Limb (tissue), 2 donors: Measurements from ENCODE around the gene BABAM1.

Source experiments
- DNase-seq, 2 donors: peaks; one replicate each; pipeline ENCODE4 v3.0.0-alpha.2; 2016; ENCODE audit errors: extremely low spot score in 2 of 2

BABAM1 gene

DNA sequence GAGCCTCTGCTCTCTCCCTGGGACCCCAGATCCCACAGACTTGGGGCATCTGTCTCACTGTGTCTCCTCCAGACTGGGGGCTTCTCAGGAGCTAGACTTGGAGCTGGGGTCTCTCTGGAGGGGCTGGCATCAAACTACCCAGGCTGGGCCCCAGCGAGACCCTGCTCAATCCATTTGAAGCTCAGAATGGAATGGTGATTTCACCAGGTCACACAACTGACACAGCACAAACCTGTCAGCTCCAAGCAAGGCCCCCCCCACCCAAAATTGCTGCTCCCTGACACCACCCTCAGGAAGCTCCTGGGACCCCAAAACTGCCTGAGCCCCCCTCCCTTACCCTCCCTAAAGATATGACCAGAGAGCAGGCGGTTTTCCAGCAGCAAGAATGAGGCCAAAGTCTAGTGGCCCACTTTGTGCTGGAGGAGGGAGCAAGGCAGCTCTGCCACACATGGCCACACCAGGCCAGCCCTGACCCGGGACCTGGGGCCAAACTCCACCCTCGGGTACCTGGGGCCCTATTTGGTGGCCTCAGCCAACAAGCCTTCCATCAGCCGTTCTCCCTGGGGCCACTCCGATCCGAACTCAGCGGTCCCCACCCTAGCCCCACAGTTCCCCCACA, 23.9 kb upstream of the BABAM1 start:
- DNase-seq: no peak

DNA sequence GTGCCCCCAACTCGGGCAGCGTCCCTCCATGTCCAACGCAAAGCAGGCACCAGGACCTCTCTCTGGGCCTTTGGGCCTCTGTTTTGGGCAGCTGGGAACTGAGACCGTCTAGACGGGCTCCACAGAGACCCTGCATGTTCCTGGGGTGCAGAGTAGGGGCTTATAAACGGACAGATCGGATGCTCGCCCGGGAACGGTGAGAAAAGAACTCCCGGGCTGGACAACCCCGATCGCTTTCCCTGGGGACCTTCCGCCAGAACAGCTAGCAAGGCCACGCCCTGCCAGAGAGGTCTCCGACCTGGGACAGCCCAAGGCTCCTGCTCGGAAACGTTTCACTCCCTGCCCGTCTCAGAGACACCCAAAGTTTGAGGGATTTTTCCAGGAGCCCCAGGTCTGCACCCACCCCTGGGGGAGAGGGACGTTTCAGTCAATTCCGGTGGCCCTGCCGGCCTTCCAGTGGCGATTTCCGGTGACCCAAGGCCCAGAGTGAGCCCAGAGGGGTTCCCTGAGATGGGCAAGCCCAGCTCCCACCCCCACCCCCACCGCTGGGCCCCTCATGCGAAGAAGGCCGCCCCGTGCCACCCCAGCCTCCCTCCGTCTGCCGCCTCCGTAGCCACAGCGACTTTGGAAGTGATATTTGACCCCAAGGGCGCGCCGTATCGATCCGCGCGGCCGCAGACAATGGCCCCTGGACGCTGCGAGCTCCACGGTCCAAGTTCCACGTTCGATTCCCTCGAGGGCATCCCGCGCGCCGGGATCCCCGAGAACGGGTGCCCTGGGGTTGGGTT, 23.2 kb upstream of the BABAM1 start:
- no peak for DNase-seq

DNA sequence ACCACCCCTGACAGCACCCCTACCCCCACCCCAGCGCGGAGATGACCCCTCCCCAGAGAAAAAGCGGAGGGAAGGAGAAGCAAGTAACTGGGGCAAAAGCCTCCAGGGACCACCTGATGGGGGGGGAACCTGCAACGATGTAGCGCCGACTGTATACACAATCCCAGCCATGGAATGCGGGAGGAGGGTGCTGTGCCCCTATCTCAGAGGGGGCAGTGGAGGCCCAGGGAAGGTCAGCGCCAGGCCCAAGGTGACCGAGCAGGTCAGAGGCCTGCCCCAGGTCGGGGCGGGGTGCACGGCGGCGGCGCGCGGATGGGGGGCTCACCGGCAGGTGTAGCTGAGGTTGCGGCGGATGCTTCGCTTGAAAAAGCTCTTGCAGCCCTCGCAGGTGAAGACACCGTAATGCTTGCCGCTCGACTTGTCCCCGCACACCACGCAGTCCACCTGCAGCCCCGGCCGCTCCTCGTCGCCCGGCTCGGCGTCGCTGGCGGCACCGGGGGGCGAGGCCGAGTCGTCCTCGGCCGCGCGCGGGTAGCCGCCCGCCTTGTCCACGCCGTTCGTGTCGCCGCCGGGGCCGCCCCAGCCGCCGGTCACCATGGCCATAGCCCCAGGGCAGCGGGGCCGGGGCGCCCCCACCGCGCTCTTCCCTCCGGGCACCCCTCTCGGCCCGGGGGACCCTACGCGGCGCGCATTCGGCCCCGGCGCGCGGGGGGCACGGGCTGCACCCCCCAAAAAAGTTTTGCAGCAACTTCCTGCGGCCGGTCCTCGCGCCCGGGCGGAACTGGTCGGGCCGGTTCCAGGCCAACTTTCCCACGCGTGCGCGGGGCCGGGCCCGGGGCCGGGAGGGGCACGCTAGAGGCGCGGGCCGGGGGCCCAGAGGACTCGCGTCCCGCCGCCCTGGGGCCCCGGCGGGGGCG, 22.4 kb upstream of the BABAM1 start:
- DNase-seq: peak in 1 of 2 donors; percentile 68

DNA sequence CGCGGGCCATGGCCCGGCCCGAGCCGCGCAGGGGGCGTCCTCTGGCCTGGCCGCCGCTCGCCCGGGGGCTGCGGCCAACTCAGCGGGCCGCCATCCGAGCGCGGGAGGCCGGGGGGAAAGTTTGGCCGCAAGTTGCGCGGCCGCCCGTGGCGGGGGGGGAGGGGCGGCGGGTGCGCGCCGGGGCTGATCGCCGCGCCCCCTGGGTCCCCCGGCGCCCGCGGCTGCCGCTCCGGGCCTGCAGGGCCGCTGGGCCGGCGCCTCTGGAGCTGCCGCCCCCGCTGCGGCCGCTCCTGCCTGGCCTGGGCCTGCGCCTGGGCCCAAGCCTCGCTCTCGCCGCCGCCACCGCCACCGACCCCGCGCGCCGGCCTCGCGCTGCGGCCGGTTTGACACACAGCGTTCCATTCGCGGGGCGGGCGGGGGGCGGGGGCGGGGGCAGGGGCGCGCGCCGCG, 21.7 kb upstream of the BABAM1 start, which contains the start of gene NR2F6:
TSS of gene NR2F6 (minus strand) at position 385 of the 450 bp plus-strand sequence. CDS start 699 bp downstream, outside the sequence.
- no peak for DNase-seq

DNA sequence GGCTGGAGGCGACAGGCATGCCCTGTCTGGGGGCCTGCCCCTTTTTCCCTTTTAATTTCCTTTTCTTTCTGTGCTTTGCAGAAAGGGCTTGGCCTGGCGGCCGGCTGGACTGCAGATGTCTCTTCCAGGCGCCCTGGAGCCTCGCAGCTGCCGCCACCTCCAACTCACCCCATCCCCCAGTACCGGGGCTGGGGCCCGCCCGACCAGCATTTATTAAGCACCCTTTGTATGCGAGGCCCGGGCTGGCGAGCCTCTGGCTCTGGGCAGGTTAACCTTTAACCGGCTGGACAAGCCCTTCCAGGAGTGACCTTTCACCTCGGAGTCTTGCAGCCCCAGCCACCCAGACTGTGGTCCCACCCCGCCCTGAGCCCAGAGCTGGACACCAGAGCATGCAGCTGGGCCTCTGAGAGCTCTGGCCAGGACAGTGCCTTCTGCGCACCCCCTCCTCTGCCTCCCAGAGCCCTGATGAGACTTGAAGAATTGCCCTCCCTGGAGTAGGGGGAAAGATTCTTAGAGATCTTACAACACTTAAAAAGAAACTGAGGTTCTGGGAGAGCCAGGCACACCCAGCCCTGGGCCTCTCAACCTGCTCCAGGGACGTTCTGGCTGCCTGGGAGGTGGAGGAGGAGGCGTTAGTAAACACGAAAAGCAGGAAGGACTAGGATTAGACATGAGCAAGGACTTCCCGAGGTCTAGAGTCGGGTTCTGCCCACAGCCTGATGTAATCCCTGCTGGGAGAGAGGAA, 20.4 kb upstream of the BABAM1 start:
- peak in 1 of 2 donors; percentile 52 for DNase-seq

DNA sequence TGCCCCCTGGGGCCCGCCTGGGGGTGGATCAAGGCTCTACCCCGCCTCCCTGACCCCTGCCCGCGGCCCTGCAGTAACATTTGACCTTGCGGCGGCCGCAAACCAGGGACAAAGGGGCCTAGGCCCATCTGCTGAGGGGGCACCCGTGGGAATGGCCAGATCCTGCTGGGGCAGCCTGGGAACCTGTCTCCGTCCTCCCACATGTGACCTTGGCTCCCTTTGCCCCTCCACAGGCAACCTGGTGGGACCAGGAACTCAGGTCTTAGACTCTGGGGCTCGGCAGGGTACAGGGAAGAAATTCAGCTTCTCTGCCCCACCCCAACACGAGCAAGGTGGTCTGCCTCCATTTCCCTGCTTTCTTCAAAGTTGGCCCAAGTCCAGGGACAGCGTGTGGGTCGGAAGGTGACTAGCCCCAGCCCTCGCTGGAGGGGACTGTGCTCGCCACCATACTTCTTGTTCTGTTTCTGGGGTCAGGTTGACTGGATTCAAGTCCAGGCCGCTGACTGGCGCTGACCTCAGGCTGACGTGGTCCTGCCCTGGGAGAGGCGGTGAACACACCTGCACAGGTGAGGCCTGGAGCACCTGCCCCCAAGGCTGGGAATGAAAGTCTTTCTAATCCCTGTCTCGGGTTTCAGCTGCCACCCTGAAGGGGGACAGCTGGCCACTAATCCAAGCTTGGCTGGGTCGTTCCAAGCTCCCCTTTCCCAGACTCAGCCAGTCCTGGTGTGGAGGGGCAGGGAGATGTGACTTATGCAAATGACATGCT, 19.0 kb upstream of the BABAM1 start:
- DNase-seq: no peak

DNA sequence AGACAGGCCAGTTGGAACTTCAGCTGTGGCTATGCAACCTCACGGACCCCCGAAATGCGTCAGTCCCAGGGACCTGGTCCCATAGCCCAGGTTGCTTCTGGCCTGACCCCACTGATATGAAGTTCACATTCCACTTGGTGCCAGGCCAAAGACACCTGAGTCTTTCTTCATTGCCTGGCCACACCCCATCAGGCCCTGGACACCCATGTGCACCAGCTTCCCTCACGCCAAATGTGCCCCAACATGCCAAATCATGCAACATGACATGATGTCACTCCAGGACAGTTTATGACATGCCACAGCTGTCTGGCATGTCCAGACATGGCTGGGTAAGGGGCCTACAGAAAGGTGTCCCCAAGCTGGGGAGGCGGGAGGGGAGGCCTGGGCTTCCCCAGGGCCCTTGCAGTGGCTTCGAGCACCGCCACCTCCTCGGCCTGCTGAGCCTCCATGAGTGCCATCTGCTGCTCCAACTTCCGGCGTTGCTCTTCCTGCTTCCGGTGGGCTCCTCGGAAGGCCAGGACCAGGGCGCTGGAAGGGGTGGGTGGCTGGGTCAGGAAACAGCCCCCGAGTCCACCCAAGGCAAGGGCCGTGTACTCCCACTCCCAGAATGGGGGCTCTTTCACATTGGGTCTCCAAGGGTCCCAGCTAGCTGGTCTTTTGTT, 17.2 kb upstream of the BABAM1 start:
- no peak for DNase-seq

DNA sequence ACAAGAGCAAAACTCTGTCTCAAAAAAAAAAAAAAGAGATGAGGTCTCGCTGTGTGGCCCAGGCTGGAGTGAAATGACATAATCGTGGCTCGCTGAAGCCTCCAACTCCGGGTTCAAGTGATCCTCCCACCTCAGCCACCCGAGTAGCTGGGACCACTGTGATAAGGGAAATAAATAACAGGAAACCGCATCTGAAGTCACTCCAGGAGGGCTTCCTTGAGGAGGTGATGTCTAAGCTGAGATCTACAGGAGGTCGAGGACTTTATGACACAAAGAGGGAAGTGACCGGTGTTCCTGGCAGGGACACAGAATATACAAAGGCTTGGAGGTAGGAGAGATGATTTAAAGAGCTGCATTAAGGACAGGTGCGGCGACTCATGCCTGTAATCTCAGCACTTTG, 12.6 kb upstream of the BABAM1 start:
- DNase-seq: no peak

DNA sequence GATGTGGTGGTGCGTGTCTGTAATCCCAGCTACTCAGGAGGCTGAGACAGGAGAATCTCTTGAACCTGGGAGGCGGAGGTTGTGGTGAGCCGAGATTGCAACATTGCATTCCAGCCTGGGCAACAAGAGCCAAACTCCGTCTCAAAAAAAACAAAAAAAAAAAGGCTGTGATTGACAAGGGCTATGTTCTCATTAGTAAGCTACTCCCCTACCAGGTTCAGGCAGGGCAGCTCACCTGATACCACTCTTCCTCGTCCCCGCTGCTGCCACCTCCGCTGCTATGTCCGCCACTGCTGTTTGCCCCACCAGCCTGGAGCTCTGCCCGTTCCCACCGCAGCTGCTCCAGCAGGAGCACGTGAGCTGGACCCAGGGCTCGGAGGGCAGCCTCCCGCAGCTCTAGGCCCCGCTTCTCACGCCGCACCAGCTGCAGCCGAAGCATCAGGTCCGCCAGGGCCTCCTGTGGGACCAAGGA, 12.1 kb upstream of the BABAM1 start:
- DNase-seq: no peak

DNA sequence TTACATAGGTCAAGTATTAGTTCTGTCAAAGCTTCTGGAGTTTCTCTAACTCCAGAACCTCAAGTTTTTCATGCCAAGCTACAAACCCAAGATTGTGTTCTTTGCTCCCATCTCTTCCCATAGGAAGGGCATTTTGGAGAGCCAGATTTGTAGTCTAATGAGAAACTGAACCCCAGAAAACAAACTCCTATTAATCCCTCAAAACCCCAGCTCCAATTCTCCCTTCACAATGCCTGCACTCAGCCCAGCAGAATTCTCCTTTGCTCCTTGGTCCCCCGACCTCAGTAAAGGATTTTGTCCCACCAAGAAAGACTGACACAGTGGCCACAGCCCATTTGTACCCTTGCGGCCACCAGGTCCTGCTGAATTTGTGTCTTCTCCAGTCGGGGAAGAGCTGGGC, 11.1 kb upstream of the BABAM1 start:
- no peak for DNase-seq

DNA sequence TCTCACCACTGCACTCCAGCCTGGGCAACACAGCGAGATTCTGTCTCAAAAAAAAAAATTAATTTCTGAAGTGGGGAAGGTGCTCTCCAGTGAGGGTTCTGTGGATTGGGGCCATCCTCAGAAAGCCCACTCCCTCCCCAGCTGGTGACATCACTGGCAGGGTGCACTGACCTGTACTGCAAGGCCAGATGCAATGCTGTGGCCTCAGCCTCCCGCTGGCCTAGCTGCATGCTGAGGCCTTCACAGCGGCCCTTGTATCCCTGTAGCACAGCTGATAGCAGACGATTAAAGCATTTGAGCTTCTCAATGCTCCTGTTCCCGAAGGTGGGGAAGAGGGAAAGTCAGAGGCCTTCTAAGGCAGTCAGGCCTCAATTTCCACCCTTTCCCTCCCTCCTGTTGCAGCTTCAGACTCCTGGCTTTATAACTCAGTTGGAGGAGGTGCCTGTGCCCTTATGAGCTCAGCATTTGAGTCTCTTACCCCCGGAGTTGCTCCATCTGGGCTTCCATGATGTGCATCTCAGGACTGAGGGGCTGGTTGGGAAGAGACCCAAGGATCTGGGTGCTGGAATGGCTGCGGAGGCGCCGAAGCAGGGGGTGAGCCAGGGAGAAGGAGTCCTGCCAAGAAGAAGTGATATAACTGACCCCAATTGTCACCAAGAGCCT, 8.0 kb upstream of the BABAM1 start:
- DNase-seq: no peak

DNA sequence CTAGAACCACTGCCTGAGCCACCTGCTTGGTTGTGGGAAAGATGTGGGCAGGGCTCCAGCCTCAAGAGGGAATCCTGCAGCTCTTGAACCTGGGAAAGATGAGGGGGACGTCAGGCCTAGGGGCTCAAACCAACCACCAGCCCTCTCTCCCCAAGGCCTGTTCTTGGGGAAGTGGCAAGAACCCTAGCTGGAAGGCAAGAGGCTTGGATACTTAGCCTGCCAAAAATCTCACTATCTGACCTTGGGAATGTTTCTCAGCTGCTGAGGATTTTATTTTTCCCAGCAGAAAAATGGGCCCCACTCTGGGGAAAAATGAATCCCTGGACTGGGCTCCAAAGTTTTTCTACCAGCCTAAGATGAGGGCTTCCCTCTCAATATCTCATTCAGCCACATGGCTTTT, 7.3 kb upstream of the BABAM1 start:
- no peak for DNase-seq

DNA sequence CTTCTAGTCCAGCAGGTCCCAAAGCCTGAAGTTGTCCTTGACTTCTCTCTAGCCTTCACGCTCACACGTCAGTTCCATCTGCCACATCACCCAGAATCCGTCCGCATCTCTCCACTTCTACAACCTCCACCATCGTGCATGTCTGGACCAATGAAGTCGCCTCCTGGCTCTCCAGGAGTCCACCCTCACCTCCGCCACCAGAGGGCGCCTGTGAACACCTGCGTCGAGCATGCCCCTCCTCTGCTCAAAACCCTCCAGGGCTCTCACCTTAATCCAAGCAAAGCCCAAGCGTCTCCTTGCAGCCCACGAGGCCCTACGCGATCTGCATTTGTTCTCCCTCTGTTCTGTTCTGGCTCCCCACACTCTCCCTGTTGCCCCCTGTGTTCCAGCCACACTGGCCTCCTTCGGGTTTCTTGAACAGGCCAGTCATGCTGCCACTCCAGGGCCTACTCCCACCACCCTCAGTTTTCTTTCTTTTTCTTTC, 6.4 kb upstream of the BABAM1 start:
- DNase-seq: peak in 1 of 2 donors; percentile 71

DNA sequence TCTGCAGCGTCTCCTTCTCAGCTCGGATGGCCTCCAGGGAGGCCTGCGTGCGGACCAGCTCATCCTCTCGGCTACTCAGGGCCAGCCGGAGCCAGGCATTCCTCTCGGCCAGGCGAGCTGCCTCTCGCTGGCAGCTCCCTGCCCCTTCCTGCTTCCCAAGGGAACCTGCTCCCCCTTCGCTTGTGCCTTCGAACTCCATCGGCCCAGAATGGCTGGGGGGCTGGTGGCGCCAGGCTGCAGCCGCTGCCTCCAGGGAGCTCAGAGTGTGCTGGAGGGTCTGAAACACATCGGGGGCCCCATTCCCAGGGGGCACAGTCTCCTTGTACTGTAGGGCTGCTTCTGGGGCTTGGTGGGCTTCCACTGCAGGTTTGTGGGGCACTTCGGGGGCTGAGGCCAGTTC, 4.7 kb upstream of the BABAM1 start:
- DNase-seq: no peak

DNA sequence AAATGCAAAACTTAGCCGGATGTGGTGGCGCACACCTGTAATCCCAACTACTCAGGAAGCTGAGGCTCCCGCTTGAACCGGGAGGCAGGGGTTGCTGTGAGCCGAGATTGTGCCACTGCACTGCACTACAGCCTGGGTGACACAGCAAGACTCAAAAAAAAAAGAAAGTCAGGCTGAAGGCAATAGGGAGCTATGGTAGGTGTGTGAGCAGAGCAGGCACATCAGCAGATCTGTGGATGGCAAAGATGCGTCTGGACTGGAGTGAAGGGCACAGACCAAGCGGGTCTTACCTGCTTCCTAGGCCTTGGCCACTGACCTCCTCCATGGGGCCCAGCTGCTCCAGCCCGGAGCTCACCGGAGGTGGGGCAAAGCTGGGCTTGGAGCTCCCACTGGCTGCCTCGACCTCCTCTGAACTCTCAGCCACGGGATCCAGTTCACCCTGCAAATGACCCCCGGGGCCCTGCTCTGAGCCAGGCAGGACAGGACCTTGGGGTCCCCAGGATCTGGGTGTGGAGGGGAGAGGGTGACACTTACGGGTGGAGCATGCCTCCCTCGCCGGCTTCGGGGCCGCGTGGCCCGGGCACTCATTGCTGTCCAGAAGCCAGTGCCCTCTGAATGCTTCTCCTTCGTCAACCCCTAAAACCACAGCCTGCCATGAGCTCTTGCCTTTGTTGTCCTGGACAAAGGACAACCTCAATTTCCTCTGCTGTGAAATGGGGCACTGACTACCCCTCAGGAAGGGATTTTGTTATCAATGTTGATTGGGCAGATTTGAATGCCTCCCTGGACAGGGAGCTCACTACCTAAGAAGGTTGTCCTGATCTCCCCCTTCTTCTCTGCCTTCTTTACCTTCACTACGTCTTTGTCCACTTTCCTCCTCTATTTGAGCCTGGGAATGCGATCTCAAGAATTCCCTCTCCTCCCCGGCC, 3.3 kb upstream of the BABAM1 start:
- DNase-seq: no peak

DNA sequence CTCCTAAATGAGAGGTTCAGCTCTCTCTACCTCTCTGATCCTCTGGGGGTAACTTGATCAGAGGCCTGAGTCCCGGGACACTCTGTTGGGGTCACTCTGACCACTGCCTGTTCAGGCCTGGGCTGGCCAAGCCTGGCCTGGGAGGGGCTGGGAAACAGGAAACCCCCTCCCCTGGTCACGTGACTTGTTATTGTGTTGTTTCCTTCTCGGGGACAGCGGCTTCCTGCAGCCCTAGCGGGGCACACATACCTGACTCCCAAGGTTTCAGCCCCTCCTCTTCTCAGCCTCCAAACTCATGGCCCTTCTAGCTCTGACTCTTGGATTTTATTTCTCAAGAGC, 2.6 kb upstream of the BABAM1 start, which contains the start of gene USHBP1:
TSS of gene USHBP1 (minus strand) at position 105 of the 339 bp plus-strand sequence. CDS start 446 bp downstream, outside the sequence.
- no peak for DNase-seq

DNA sequence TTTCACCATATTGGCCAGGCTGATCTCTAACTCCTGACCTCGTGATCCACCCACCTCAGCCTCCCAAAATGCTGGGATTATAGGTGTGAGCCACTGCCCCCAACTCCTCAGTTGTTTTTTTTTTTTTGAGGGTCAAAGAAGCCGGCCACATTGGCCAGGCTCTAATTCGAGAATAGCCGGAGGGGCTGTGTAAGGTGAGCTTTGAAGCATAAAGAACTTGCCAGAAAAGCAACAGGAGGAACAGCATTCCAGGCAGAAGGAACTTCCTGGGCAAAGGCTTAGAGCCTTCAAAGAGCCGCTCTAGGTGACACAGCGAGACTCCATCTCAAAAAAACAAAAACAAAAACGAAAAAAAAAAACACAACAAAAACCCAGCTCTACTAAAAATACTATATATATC, 1.2 kb upstream of the BABAM1 start:
- no peak for DNase-seq

DNA sequence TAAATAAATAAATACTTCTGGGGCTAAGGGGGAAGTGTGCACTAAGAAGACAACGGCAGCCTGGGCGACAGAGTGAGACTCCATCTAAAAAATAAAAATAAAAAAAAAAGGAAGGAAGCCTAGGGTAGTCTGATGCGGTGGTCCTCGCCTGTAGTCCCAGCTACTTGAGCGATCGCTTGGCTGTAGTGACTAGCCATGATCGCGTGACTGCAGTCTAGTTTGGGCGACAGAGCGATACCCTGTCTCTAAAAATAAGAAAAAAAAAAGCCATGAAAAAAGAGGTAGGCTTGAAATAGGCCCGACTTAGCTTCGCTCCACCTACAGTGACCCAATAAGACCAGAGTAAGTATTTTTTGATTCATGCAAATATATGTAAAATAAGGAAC, 661 bp upstream of the BABAM1 start:
- no peak for DNase-seq
